GM23248 (cell line): Measurements from ENCODE around the gene IPO9. TPM values are rescaled to one million over a fixed set of nuclear protein-coding genes. Genes with fewer than 3 reads are reported as not detected.

Source experiments
- DNase-seq: peaks from one replicate; pipeline ENCODE4 v3.0.0-alpha.2; 2015
- H2AFZ ChIP-seq: fragments of 200-600 bp; sonication (generic); 2 replicates; pipeline ENCODE4 v1.6.1; 2016; ENCODE audit warnings: antibody characterized with exemption
- H3F3A ChIP-seq: fragments of 200-600 bp; sonication (generic); 2 replicates; pipeline ENCODE4 v1.6.1; 2016; ENCODE audit warnings: mild to moderate bottlenecking, antibody characterized with exemption, mixed run types; ENCODE audit not compliant: insufficient read depth
- H3K27ac ChIP-seq: fragments of 200-600 bp; sonication (generic); 2 replicates; pipeline ENCODE4 v1.5.1; 2016; ENCODE audit warnings: mild to moderate bottlenecking
- H3K27me3 ChIP-seq: fragments of 200-600 bp; sonication (generic); replicated peaks from 2 replicates; pipeline ENCODE4 v1.6.1; 2016; ENCODE audit warnings: mild to moderate bottlenecking; ENCODE audit not compliant: insufficient read depth
- H3K36me3 ChIP-seq: fragments of 200-600 bp; sonication (generic); 2 replicates; pipeline ENCODE4 v1.6.1; 2016; ENCODE audit warnings: low read depth, mild to moderate bottlenecking
- H3K4me1 ChIP-seq: fragments of 200-600 bp; sonication (generic); 2 replicates; pipeline ENCODE4 v1.6.1; 2016; ENCODE audit warnings: mild to moderate bottlenecking; ENCODE audit not compliant: insufficient read depth
- H3K4me2 ChIP-seq: fragments of 200-600 bp; sonication (generic); one replicate; pipeline ENCODE4 v1.6.1; 2016; ENCODE audit warnings: mild to moderate bottlenecking; ENCODE audit not compliant: unreplicated experiment
- H3K4me3 ChIP-seq: fragments of 200-600 bp; sonication (generic); 2 replicates; pipeline ENCODE4 v1.5.1; 2016; ENCODE audit warnings: mild to moderate bottlenecking
- H3K79me2 ChIP-seq: fragments of 200-600 bp; sonication (generic); 2 replicates; pipeline ENCODE4 v1.6.1; 2016; ENCODE audit warnings: mild to moderate bottlenecking; ENCODE audit not compliant: insufficient read depth
- H3K9ac ChIP-seq: fragments of 200-600 bp; sonication (generic); 2 replicates; pipeline ENCODE4 v1.6.1; 2016; ENCODE audit warnings: mild to moderate bottlenecking
- H3K9me2 ChIP-seq: fragments of 200-600 bp; sonication (generic); 2 replicates; pipeline ENCODE4 v1.6.1; 2016; ENCODE audit warnings: mixed run types, mild to moderate bottlenecking, moderate library complexity; ENCODE audit not compliant: insufficient read depth
- H3K9me3 ChIP-seq: fragments of 200-600 bp; sonication (generic); one replicate; pipeline ENCODE4 v1.6.1; 2017; ENCODE audit warnings: low read depth
- H4K20me1 ChIP-seq: fragments of 200-600 bp; sonication (generic); 2 replicates; pipeline ENCODE4 v1.6.0; 2016; ENCODE audit not compliant: insufficient read depth
- EZH2 ChIP-seq: fragments of 200-600 bp; sonication (generic); IDR thresholded peaks from 2 replicates; pipeline ENCODE4 v1.6.1; 2018; ENCODE audit warnings: antibody characterized with exemption, mild to moderate bottlenecking; ENCODE audit not compliant: insufficient read depth, poor library complexity, severe bottlenecking
- EZH2phosphoT487 ChIP-seq: fragments of 200-600 bp; sonication (generic); IDR thresholded peaks from 2 replicates; pipeline ENCODE4 v1.6.1; 2018; ENCODE audit warnings: antibody characterized with exemption, moderate library complexity, mild to moderate bottlenecking, low read depth; ENCODE audit not compliant: insufficient read depth
- WGBS, 2 experiments: methylation state at CpG; one replicate each; pipeline ENCODE4 v1.1.6; 2015 to 2017; ENCODE audit warnings: low lambda C conversion rate in 2 of 2, low coverage in 1 of 2; ENCODE audit errors: missing lambda C conversion rate in 2 of 2; 5-methylcytosine and 5-hydroxymethylcytosine counted together
- in situ Hi-C: fragments of 300-500 bp; cut with MboI; formaldehyde crosslinking; loops from 2 replicates; pipeline ENCODE4 v1.15.0; 2020
- polyA plus RNA-seq: library from polyadenylated mRNA; unstranded; fragments of >200 nt; fragmentation: Nextera tagmentation; extraction: Ambion mirVana; gene quantifications from 2 replicates; pipeline ENCODE4 v1.2.1, GENCODE V29; 2016
- total RNA-seq: library from RNA; depleted of rRNA; stranded (reverse); fragments of >200 nt; shearing (Covaris generic); gene quantifications from 2 replicates; pipeline ENCODE4 v1.2.3, GENCODE V29; 2014

Gene IPO9
- total and polyA plus RNA-seq, 2 experiments from 2014 or later = 18.3 to 52.4 TPM

GRCh38 chr1:201894343-201895119 is 65.6 kb downstream of the IPO9 start:
- H3K4me1 ChIP-seq = 0 out of 2 replicates have a peak, but pooled peaks cover 6% of the 10 kb centered on the region
- H3K9ac ChIP-seq = no peak overlapping the region
- H3K9me2 ChIP-seq = no peaks in the 10 kb centered on the region
- H3K4me2 ChIP-seq = no peak overlapping the region
- no peaks in the 10 kb centered on the region for H3K9me3 ChIP-seq
- H3K36me3 ChIP-seq = no peaks in the 10 kb centered on the region
- no peak overlapping the region for H3K27ac ChIP-seq
- 52 to 55% methylated on average over 5 of the region's 5 CpGs for WGBS, 2 experiments
- H3K79me2 ChIP-seq = no peaks in the 10 kb centered on the region
- no peak for DNase-seq
- no peaks in the 10 kb centered on the region for H4K20me1 ChIP-seq
- H3K4me3 ChIP-seq = no peak overlapping the region
- H3F3A ChIP-seq = peaks cover 6% of the 10 kb centered on the region
- in situ Hi-C loops = loop anchor here (5.0 to 25.0 kb wide), 2 partner anchors 83 to 218 kb away; partner anchors contain the start of gene GPR37L1
- H2AFZ ChIP-seq = no peak overlapping the region
- H3K27me3 ChIP-seq = no peaks in the 10 kb centered on the region
- TF ChIP-seq EZH2phosphoT487 (no peak), EZH2 (no peak)

- no peak for TF ChIP-seq EZH2
- TF ChIP-seq EZH2phosphoT487 = no peak
- no peak overlapping the region for H3K4me2 ChIP-seq
- H3K9ac ChIP-seq = no peak overlapping the region
- no peak for DNase-seq
- no peaks in the 10 kb centered on the region for H3K79me2 ChIP-seq
- no peaks in the 10 kb centered on the region for H3K36me3 ChIP-seq
- H3K9me3 ChIP-seq = no peaks in the 10 kb centered on the region
- peaks cover 6% of the 10 kb centered on the region for H3F3A ChIP-seq
- H3K9me2 ChIP-seq = no peaks in the 10 kb centered on the region
- 78 to 80% methylated on average over 7 of the region's 7 CpGs for WGBS, 2 experiments
- no peaks in the 10 kb centered on the region for H3K27me3 ChIP-seq
- no peak overlapping the region for H3K4me3 ChIP-seq
- H3K4me1 ChIP-seq = 0 out of 2 replicates have a peak, but pooled peaks cover 6% of the 10 kb centered on the region
- no peak overlapping the region for H2AFZ ChIP-seq
- no peaks in the 10 kb centered on the region for H4K20me1 ChIP-seq
- in situ Hi-C loops = loop anchor here (25.0 kb wide), 1 partner anchor 217 kb away; the partner anchor contains the start of gene GPR37L1
- H3K27ac ChIP-seq = no peak overlapping the region
These were observed 66.2 kb downstream of the IPO9 start for GRCh38 chr1:201895120-201895665.

- Histone ChIP-seq H2AFZ (peak overlapping the region; percentile 21; the same call in 1 of the 2 replicates), H3K79me2 (no peaks in the 10 kb centered on the region), H3K36me3 (no peaks in the 10 kb centered on the region), H3K9me3 (no peaks in the 10 kb centered on the region), H3K27ac (no peak overlapping the region), H3K27me3 (no peaks in the 10 kb centered on the region), H3K9ac (no peak overlapping the region), H3K4me1 (0 out of 2 replicates have a peak, but pooled peaks cover 6% of the 10 kb centered on the region), H3K4me3 (no peak overlapping the region), H4K20me1 (no peaks in the 10 kb centered on the region), H3K9me2 (no peaks in the 10 kb centered on the region), H3F3A (peaks cover 6% of the 10 kb centered on the region), H3K4me2 (peak overlapping the region; percentile 32)
- in situ Hi-C loops = loop anchor here (25.0 kb wide), 1 partner anchor 216 kb away; the partner anchor contains the start of gene GPR37L1
- peak; percentile 95 for DNase-seq
- WGBS, 2 experiments = 11 to 12% methylated on average over 10 of the region's 10 CpGs
- TF ChIP-seq EZH2phosphoT487 (no peak), EZH2 (no peak)
These were observed 67.2 kb downstream of the IPO9 start for GRCh38 chr1:201895913-201896807.

GRCh38 chr1:201896951-201897391 is 68.0 kb downstream of the IPO9 start:
- Histone ChIP-seq H3K9me3 (no peaks in the 10 kb centered on the region), H3K9ac (no peak overlapping the region), H3K27ac (no peak overlapping the region), H3F3A (peaks cover 7% of the 10 kb centered on the region), H3K27me3 (no peaks in the 10 kb centered on the region), H3K4me1 (peaks cover 8% of the 10 kb centered on the region; the same call in 1 of the 2 replicates), H2AFZ (no peak overlapping the region), H4K20me1 (no peaks in the 10 kb centered on the region), H3K4me2 (no peak overlapping the region), H3K79me2 (no peaks in the 10 kb centered on the region), H3K9me2 (no peaks in the 10 kb centered on the region), H3K4me3 (no peak overlapping the region), H3K36me3 (no peaks in the 10 kb centered on the region)
- in situ Hi-C loops = loop anchor here (25.0 kb wide), 1 partner anchor 215 kb away; the partner anchor contains the start of gene GPR37L1
- no peak for TF ChIP-seq EZH2phosphoT487
- no peak for TF ChIP-seq EZH2
- DNase-seq = peak; percentile 91
- 33 to 47% methylated on average over 1 to 2 of the region's 2 CpGs for WGBS, 2 experiments
